Osteocyte (in vitro differentiated cells): ENCODE measurements around the gene SPATC1L. TPM values are rescaled to one million over a fixed set of nuclear protein-coding genes. Genes with fewer than 3 reads are reported as not detected.

ENCODE experiments used
- DNase-seq: peaks from one replicate; pipeline ENCODE4 v3.0.0; 2021; ENCODE audit warnings: mixed read lengths; ENCODE audit not compliant: unreplicated experiment; ENCODE audit errors: extremely low spot score
- H3K27ac Mint-ChIP-seq: one replicate; pipeline ENCODE4 v1.8.0; 2021; ENCODE audit warnings: mild to moderate bottlenecking, mixed read lengths; ENCODE audit not compliant: unreplicated experiment
- H3K27me3 Mint-ChIP-seq: one replicate; pipeline ENCODE4 v1.8.0; 2021; ENCODE audit warnings: mixed read lengths; ENCODE audit not compliant: unreplicated experiment
- H3K36me3 Mint-ChIP-seq: one replicate; pipeline ENCODE4 v1.8.0; 2021; ENCODE audit warnings: mixed read lengths; ENCODE audit not compliant: unreplicated experiment
- H3K4me1 Mint-ChIP-seq: one replicate; pipeline ENCODE4 v1.8.0; 2021; ENCODE audit warnings: mixed read lengths; ENCODE audit not compliant: unreplicated experiment
- H3K4me3 Mint-ChIP-seq: one replicate; pipeline ENCODE4 v1.8.0; 2021; ENCODE audit warnings: mild to moderate bottlenecking, moderate library complexity, mixed read lengths; ENCODE audit not compliant: unreplicated experiment
- H3K9me3 Mint-ChIP-seq: one replicate; pipeline ENCODE4 v1.8.0; 2021; ENCODE audit warnings: mixed read lengths; ENCODE audit not compliant: unreplicated experiment
- total RNA-seq: library from RNA; stranded (reverse); gene quantifications from 2 replicates; pipeline ENCODE4 v1.2.1, GENCODE V29; 2021
- TF ChIP-seq, protein P1 (sequence below): fragments of 200-600 bp; sonication (generic); IDR thresholded peaks from 2 replicates; pipeline ENCODE4 v1.5.0; 2021; ENCODE audit warnings: antibody characterized with exemption, mild to moderate bottlenecking, moderate library complexity

SPATC1L gene
- total RNA-seq, 1 donor from 2014 or later = 18.9 TPM

DNA sequence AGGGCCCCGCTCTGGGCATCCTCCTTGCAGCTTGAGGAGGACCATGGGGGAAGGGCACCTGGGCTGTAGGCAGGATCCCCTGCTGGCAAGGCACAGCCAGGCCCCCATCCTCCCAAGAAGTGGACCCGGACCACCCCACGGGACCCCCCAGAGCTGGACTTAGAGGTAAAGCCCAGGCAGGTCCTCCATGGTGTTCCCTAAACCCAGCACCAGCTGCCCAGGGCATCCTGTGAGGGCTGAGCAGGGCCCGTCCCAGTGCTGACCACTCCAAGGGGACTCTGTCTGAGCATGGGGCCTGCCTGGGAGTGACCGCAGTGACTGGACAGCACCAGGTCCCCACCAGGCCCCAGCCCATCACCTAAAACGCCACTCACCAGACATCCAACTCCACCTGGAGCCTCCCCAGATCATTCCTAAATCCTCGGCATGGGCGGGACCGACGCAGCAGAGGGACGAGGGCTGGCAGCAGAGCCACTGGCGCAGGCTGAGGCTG is 65.1 kb downstream of the SPATC1L start:
- peak; percentile 84 for DNase-seq
- Mint-ChIP-seq H3K36me3 (peaks cover 28% of the 10 kb centered on the region), H3K4me1 (peaks cover 21% of the 10 kb centered on the region), H3K4me3 (no peak overlapping the region), H3K9me3 (no peaks in the 10 kb centered on the region), H3K27me3 (no peaks in the 10 kb centered on the region), H3K27ac (no peak overlapping the region)
- TF ChIP-seq, protein P1, sequence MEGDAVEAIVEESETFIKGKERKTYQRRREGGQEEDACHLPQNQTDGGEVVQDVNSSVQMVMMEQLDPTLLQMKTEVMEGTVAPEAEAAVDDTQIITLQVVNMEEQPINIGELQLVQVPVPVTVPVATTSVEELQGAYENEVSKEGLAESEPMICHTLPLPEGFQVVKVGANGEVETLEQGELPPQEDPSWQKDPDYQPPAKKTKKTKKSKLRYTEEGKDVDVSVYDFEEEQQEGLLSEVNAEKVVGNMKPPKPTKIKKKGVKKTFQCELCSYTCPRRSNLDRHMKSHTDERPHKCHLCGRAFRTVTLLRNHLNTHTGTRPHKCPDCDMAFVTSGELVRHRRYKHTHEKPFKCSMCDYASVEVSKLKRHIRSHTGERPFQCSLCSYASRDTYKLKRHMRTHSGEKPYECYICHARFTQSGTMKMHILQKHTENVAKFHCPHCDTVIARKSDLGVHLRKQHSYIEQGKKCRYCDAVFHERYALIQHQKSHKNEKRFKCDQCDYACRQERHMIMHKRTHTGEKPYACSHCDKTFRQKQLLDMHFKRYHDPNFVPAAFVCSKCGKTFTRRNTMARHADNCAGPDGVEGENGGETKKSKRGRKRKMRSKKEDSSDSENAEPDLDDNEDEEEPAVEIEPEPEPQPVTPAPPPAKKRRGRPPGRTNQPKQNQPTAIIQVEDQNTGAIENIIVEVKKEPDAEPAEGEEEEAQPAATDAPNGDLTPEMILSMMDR = no peak

DNA sequence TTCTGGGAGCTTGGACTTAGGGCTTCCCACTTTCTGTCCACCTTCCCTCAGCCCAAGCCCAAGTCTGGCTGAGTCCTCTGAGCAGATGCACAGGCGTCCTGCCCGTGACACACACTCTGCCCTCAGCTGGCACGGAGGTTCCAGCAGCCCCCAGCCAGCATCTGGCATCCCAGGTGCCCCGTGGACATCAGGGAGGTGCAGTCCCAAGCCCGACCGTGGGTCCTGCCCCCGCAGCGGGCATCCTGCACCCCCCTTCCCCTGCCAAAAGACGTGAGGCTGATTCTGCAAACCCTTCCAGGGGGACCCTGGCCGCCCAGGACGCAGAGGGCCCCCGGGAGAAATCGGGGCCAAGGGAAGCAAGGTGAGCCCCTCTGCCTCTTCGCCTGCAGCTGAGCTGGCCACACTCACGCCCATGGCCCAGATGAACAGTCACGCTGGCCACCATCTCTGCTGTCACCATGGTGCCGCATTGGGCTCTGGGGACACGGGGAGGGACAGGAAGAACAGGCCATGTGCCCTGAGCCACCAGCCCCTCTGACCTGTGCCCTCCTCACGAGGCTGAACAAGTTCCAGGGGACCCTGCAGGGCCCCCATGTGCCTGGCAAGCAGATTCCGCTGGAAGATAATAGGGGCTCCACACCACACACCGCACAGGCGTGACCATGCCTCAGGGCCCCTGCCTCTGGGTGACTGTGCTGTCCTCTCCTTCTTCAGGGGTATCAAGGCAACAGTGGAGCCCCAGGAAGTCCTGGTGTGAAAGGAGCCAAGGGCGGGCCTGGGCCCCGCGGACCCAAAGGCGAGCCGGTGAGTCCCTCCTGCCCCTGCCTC is 65.7 kb downstream of the SPATC1L start:
- H3K4me3 Mint-ChIP-seq = no peak overlapping the region
- TF ChIP-seq, protein P1 = no peak
- H3K4me1 Mint-ChIP-seq = peaks cover 21% of the 10 kb centered on the region
- no peaks in the 10 kb centered on the region for H3K9me3 Mint-ChIP-seq
- H3K27ac Mint-ChIP-seq = no peak overlapping the region
- H3K36me3 Mint-ChIP-seq = peaks cover 34% of the 10 kb centered on the region
- H3K27me3 Mint-ChIP-seq = no peaks in the 10 kb centered on the region
- DNase-seq = peak; percentile 84

DNA sequence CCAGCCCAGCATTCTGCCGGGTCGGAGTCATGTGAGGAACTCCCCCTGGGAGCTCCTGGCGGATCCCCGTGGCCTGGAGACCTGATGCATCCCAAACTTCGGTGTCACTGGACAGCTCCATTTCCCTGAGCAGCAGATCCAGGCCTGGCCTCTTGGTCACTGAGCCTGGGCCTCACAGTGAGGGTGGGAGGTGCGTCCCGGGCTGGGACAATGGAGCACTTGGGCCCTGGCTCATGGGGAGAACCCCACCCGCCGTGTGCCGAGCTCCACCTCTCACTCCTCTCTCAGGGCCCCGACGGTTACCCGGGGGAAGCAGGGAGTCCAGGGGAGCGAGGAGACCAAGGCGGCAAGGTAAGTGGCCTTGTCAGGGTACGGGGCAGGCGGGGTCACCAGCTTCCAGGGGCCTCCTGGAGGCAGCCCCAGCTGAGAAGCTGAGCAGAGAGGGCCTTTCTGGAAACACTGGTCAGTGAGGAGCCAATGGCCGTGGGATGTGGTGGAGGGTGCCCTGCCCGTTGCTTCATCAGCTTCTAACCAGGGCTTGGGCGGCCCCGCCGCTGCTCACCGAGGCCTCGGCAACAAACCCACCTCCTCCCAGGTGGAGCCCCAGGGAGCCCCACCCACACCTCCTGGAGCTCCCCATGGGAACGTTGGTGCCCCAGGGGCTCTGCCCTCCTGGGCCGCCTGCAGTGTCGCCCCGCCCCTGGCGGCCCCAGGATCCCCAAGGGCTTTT is 66.5 kb downstream of the SPATC1L start:
- Mint-ChIP-seq H3K27ac (no peak overlapping the region), H3K27me3 (no peaks in the 10 kb centered on the region), H3K9me3 (no peaks in the 10 kb centered on the region), H3K36me3 (peaks cover 36% of the 10 kb centered on the region), H3K4me1 (peaks cover 21% of the 10 kb centered on the region), H3K4me3 (no peak overlapping the region)
- TF ChIP-seq, protein P1 = no peak
- DNase-seq = peak; percentile 84

DNA sequence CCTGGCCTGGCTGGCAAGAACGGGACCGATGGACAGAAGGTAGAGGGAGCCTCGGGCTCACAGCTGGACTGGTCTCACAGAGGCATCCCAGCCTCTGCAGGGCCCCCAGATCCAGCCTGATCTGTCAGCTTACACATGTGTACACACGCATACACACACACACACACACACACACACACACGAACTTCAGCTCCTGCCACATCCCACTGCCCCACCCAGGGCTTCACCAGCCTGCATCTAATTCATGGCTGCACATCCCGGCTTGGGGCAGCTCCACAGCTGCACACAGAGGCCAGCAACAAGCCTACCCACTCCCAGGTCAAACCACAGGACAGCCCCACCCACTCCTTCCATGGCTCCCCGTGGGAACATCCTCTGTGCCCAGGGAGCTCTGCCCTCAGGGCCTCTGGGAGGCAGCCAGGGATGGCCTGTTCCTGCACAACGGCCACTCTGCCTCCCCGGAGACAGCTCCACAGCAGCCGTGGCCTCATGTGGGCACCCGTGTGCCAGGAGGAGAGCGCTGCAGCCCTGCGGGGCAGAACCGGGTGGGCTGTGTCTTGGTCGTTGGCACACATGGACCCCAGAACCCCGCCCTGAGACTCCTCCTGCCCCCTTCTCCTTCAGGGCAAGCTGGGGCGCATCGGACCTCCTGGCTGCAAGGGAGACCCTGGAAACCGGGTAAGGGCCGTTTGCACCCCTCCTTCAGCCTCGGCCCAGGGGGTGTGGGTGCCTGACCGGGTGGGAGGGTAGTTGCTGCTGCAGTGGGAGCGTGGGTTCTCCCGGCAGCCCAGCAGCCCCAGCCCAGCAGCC is 67.3 kb downstream of the SPATC1L start:
- DNase-seq = peak; percentile 91
- Mint-ChIP-seq H3K27ac (peak overlapping the region; percentile 82), H3K4me3 (peak overlapping the region; percentile 1), H3K9me3 (no peaks in the 10 kb centered on the region), H3K4me1 (peaks cover 21% of the 10 kb centered on the region), H3K36me3 (peaks cover 30% of the 10 kb centered on the region), H3K27me3 (no peaks in the 10 kb centered on the region)
- TF ChIP-seq, protein P1 = no peak
